GM10248 (cell line): ENCODE measurements around the gene LDAH.

ENCODE experiments used
- CTCF ChIA-PET: fragments of 300-600 bp; sonication (Branson Sonifier 250); formaldehyde crosslinking; extraction: SDS; loops from one replicate; lab custom pipeline; 2021; ENCODE audit warnings: antibody characterized with exemption; lab: Yijun Ruan, JAX
- POLR2A ChIA-PET: fragments of 350-650 bp; sonication (Branson Sonifier 250); formaldehyde crosslinking; extraction: SDS; loops from one replicate; lab custom pipeline; 2020; ENCODE audit warnings: antibody characterized with exemption; lab: Yijun Ruan, JAX
- DNase-seq: peaks from one replicate; pipeline ENCODE4 v3.0.0; 2012; ENCODE audit errors: extremely low spot score
- CTCF ChIP-seq: IDR thresholded peaks from 2 replicates; pipeline ENCODE4 v1.5.1; 2012; ENCODE audit warnings: mild to moderate bottlenecking, low read depth; ENCODE audit errors: extremely low read depth, missing control alignments, control extremely low read depth

LDAH gene

DNA sequence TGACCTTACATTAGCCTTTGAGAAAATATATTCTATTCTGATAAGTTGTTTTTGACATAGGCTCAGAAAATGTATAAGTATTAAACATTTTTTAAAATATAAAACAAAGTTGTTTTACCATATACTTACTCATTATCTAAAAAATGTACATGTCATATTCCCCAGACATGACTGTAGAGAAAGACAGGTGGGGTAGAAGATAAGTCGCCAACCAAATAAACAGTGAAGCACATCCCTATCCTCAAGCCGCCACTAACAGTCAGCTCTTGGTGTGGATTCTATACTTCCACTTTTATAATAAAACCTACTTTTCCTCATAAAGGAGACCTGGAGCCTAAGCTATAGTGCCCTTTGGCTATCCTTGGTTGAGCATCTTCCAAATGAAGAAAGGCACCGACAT lies 129.6 kb downstream of the LDAH start:
- ChIA-PET POLR2A (no interaction called here), CTCF (interaction anchor here (1.2 to 3.8 kb wide), 6 partner anchors 11 to 89 kb away, joined by 3 to 18 read pairs (median 6); no protein-coding TSS in a partner anchor)
- TF ChIP-seq CTCF, result no peak
- no peak for DNase-seq

GRCh38 chr2:20692081-20692480 lies 130.8 kb downstream of the LDAH start:
- CTCF ChIA-PET, result interaction anchor here (0.7 to 3.8 kb wide), 4 partner anchors 14 to 41 kb away, joined by 3 to 18 read pairs (median 10); no protein-coding TSS in a partner anchor
- DNase-seq, result no peak
- POLR2A ChIA-PET, result no interaction called here
- no peak for TF ChIP-seq CTCF

GRCh38 chr2:20691076-20691734 lies 131.7 kb downstream of the LDAH start:
- no peak for TF ChIP-seq CTCF
- CTCF ChIA-PET, result interaction anchor here (0.8 to 3.8 kb wide), 4 partner anchors 8 to 30 kb away, joined by 3 to 18 read pairs (median 9); no protein-coding TSS in a partner anchor
- POLR2A ChIA-PET, result no interaction called here
- no peak for DNase-seq

DNA sequence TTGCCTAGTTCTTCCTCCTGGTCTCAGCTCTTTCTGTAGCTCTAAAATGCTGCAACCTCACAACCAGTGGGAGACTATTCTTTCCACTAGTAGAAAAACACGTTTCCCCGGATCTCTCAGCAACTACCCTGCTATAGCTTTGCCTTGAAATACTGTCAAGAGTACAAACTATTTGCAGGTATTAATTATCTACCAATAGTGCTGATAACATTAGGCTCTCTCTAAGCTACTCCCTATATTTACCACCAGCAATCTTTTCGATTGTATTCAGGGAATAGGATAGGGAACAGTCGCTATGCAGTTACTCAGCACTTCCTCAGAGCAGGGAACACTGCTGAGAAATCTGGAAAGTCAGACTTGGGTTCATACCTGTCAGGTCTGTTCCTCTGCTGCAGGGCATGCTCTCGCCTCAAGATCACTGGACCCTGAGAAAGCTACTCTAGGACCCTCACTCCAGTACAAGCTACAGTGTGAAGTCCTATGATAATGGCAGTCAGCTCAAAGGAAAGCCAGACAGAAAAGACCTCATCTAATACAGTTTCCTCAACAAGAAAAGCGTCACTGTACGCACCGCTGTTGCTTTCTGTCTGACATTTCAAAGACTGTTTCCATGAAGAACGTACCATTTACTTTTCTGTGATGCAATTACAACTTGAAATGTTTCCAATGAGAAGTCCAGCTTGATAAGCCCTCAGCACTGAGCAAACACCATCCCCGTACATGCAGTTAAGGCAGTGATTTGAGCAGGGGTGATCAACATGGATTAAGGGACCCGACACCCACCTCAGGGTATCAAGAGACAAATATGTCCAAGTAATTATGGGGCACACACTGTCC lies 133.3 kb downstream of the LDAH start:
- CTCF ChIA-PET, result interaction anchor here (0.9 to 3.0 kb wide), 5 partner anchors 11 to 293 kb away, joined by 3 to 11 read pairs (median 4); no protein-coding TSS in a partner anchor
- TF ChIP-seq CTCF, result no peak
- DNase-seq, result no peak
- POLR2A ChIA-PET, result no interaction called here

DNA sequence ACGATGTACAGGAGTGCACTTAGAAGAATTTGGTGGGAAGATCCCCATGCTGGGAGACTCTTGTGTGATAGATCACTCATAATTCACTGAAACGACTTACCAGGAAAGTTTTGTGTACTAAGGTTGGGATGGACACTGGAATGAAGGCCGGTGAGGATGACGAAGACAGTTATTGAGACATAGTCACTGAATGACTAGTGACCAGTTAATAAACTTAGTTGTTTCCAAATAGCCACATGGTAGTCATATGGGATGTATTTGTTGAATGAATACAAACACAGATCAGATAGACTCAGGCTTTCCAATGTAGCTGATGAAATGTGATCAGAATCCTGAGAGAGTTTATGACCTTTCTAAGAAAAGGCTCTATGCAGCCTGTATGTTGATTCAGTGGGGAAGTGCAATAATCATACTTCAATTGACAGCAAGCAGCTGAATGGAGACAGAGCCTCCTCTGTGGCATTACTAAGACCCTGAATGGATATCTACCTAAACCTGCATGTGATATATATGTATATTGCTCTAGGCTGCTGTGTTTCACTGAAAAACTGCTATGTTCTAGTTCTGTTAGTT lies 135.6 kb downstream of the LDAH start:
- ChIA-PET CTCF (interaction anchor here (1.4 to 3.0 kb wide), 2 partner anchors 10 to 26 kb away, joined by 11 to 14 read pairs; no protein-coding TSS in a partner anchor), POLR2A (no interaction called here)
- TF ChIP-seq CTCF, result no peak
- no peak for DNase-seq

DNA sequence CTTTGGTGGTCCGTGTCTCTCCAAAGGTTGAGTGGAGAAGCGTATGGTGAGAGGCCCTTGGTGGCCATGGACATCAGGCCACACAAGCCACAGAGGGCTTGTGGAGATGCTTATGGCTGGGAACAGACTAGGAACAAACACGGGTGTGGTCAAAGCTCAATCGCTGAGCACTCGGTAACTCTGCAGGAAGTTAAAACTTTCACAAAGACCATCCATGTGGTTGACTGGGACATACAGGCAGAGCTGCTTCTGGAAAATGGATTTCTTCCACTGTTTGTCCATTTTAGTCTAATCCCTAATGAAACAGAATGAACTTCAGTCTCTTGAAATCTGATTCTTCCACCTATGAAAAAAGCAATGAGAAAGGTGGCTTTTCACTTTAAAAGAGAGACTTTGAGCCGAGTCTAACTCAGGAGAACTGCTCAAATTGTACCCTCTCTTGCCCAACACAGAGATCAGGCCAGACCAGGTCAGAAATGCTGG lies 138.3 kb downstream of the LDAH start:
- CTCF ChIA-PET, result interaction anchor here (0.9 to 5.5 kb wide), 8 partner anchors 9 to 285 kb away, joined by 3 to 36 read pairs (median 6); partner anchors contain the start of gene HS1BP3
- POLR2A ChIA-PET, result no interaction called here
- DNase-seq, result no peak
- no peak for TF ChIP-seq CTCF
